ENCODE results near the gene TTC19. TPM values are rescaled to one million over a fixed set of nuclear protein-coding genes. Genes with fewer than 3 reads are reported as not detected.
"Not testable (repeated sequence)": the region's sequence is repeated elsewhere in the genome, so short reads cannot be mapped to it uniquely, and the experiment has no call there.

The TTC19 gene
- total RNA-seq, 2 experiments from 2014 or later: 18.8 to 20.8 TPM

DNA sequence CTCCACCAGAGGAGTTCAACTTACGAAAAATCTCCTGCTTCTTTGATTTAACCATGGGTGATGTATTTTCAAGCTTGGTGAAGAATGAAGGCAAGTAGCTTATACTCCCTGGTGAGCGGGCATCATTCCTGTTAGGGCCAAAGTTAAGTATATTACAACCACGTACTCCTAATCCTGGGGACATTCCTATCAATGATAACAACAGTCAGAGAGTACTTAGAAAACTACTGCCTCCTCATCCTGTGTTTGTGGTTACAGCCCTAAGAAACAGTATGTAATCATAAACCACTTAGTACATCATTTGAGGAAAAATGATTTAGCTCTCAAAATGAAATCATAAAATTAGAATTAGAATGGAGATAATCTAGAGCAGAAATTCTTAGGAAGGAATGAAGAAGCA is 47.3 kb downstream of the TTC19 start:
- DNase-seq: no peak
- CTCF ChIA-PET: interaction anchor here (0.6 kb wide), 1 partner anchor 38 kb away, joined by 3 read pairs; no protein-coding TSS in a partner anchor
- no peaks in the 10 kb centered on the region for H3K9me3 Mint-ChIP-seq
- peak overlapping the region; percentile 2 for H3K27ac Mint-ChIP-seq
- H3K4me3 Mint-ChIP-seq: no peak overlapping the region
- no peaks in the 10 kb centered on the region for H3K4me1 Mint-ChIP-seq (ENCODE audit: low read depth)
- intact Hi-C loops (cut with micrococcal nuclease): no loop called here
- no peaks in the 10 kb centered on the region for H3K27me3 Mint-ChIP-seq (ENCODE audit: low read depth)
- peaks cover 30% of the 10 kb centered on the region for H3K36me3 Mint-ChIP-seq (ENCODE audit: low read depth)

- Mint-ChIP-seq H3K4me3 (no peak overlapping the region), H3K36me3 (ENCODE audit: low read depth) (peaks cover 36% of the 10 kb centered on the region), H3K9me3 (peaks cover 1% of the 10 kb centered on the region), H3K27ac (no peak overlapping the region), H3K4me1 (ENCODE audit: low read depth) (peaks cover 2% of the 10 kb centered on the region), H3K27me3 (ENCODE audit: low read depth) (no peaks in the 10 kb centered on the region)
- intact Hi-C loops (cut with micrococcal nuclease): no loop called here
- CTCF ChIA-PET: no interaction called here
- DNase-seq: no peak
Measured at GRCh38 chr17:16048811-16049449, 49.3 kb downstream of the TTC19 start.

GRCh38 chr17:16050844-16051243 is 51.2 kb downstream of the TTC19 start:
- Mint-ChIP-seq H3K27me3 (ENCODE audit: low read depth) (no peaks in the 10 kb centered on the region), H3K36me3 (ENCODE audit: low read depth) (peaks cover 50% of the 10 kb centered on the region), H3K4me1 (ENCODE audit: low read depth) (peaks cover 2% of the 10 kb centered on the region), H3K4me3 (no peak overlapping the region), H3K27ac (no peak overlapping the region), H3K9me3 (peaks cover 1% of the 10 kb centered on the region)
- intact Hi-C loops (cut with micrococcal nuclease): no loop called here
- CTCF ChIA-PET: no interaction called here
- no peak for DNase-seq

DNA sequence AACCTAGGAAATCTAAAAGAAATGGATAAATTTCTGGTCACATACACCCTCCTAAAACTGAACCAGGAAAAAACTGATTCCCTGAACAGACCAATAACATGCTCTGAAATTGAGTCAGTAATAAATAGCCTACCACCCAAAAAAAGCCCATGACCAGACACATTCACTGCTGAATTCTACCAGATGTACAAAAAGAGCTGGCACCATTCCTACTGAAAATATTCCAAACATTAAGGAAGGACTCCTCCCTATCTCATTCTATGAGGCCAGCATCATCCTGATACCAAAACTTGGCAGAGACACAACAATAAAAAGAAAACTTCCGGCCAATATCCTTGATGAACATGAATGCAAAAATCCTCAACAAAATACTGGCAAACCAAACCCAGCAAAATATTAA is 52.9 kb downstream of the TTC19 start:
- Mint-ChIP-seq H3K4me3 (no peak overlapping the region), H3K27me3 (ENCODE audit: low read depth) (no peaks in the 10 kb centered on the region), H3K9me3 (peaks cover 1% of the 10 kb centered on the region), H3K36me3 (ENCODE audit: low read depth) (peaks cover 52% of the 10 kb centered on the region), H3K27ac (no peak overlapping the region), H3K4me1 (ENCODE audit: low read depth) (peaks cover 2% of the 10 kb centered on the region)
- CTCF ChIA-PET: no interaction called here
- intact Hi-C loops (cut with micrococcal nuclease): no loop called here
- DNase-seq: no peak

- H3K4me3 Mint-ChIP-seq; DNase-seq; H3K9me3 Mint-ChIP-seq; H3K27me3 Mint-ChIP-seq (ENCODE audit: low read depth); H3K4me1 Mint-ChIP-seq (ENCODE audit: low read depth); CTCF ChIA-PET; H3K27ac Mint-ChIP-seq; intact Hi-C loops (cut with micrococcal nuclease): not testable (repeated sequence)
- H3K36me3 Mint-ChIP-seq (ENCODE audit: low read depth): peaks cover 59% of the 10 kb centered on the region
Measured at GRCh38 chr17:16055139-16055538, 55.5 kb downstream of the TTC19 start.

GRCh38 chr17:16061631-16062030 is 62.0 kb downstream of the TTC19 start:
- intact Hi-C loops (cut with micrococcal nuclease): no loop called here
- H3K27ac Mint-ChIP-seq: no peak overlapping the region
- CTCF ChIA-PET: no interaction called here
- DNase-seq: no peak
- H3K9me3 Mint-ChIP-seq: no peaks in the 10 kb centered on the region
- H3K27me3 Mint-ChIP-seq (ENCODE audit: low read depth): no peaks in the 10 kb centered on the region
- peaks cover 37% of the 10 kb centered on the region for H3K36me3 Mint-ChIP-seq (ENCODE audit: low read depth)
- no peak overlapping the region for H3K4me3 Mint-ChIP-seq
- peaks cover 3% of the 10 kb centered on the region for H3K4me1 Mint-ChIP-seq (ENCODE audit: low read depth)

GRCh38 chr17:16066125-16066524 is 66.5 kb downstream of the TTC19 start:
- intact Hi-C loops (cut with micrococcal nuclease): no loop called here
- H3K27ac Mint-ChIP-seq: no peak overlapping the region
- CTCF ChIA-PET: interaction anchor here (0.6 kb wide), 1 partner anchor 68 kb away, joined by 3 read pairs; no protein-coding TSS in a partner anchor
- peaks cover 46% of the 10 kb centered on the region for H3K36me3 Mint-ChIP-seq (ENCODE audit: low read depth)
- no peaks in the 10 kb centered on the region for H3K9me3 Mint-ChIP-seq
- no peaks in the 10 kb centered on the region for H3K27me3 Mint-ChIP-seq (ENCODE audit: low read depth)
- H3K4me1 Mint-ChIP-seq (ENCODE audit: low read depth): peaks cover 17% of the 10 kb centered on the region
- DNase-seq: no peak
- H3K4me3 Mint-ChIP-seq: no peak overlapping the region

DNA sequence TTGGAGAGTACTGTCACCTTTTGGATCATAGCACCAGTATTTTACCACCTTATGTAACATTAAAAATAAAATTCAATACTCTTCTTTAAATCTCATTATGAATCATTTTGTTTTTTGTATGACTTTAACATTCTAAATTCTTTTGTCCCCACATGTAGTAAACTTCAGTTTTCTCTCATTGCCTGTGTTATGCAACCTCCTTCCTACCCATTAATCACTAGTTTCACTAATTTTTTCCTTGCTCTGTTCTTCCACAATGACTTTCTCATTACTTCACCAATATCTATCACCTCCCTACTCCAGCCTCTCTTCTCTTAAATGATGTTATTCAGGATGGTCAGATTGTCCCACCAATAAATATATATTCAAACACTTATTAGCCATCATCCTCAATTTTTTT is 68.7 kb downstream of the TTC19 start:
- Mint-ChIP-seq H3K27ac (no peak overlapping the region), H3K27me3 (ENCODE audit: low read depth) (no peaks in the 10 kb centered on the region), H3K36me3 (ENCODE audit: low read depth) (peaks cover 36% of the 10 kb centered on the region), H3K4me3 (no peak overlapping the region), H3K9me3 (no peaks in the 10 kb centered on the region), H3K4me1 (ENCODE audit: low read depth) (peaks cover 17% of the 10 kb centered on the region)
- CTCF ChIA-PET: no interaction called here
- DNase-seq: no peak
- intact Hi-C loops (cut with micrococcal nuclease): loop anchor here (1.0 kb wide), 1 partner anchor 40 kb away; no protein-coding TSS in a partner anchor

DNA sequence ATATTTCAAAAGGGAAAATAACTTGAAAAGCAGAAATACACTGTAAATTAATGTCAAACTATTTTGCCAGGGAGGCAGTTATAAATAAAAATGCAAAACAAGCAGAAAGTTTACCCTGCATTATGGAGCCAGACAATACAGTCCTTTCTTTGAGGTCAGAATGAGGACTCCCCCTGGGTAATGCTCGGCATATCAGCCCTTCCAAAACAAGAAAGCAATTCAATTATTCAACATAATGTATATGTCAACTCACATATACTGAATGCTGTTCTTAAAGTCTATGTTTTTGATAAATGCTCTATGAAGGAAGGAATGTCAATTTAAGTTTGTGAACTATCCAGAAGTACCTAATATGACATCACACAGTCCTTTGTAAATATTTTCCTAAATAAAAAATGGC is 72.4 kb downstream of the TTC19 start:
- no peak overlapping the region for H3K4me3 Mint-ChIP-seq
- intact Hi-C loops (cut with micrococcal nuclease): no loop called here
- peaks cover 29% of the 10 kb centered on the region for H3K36me3 Mint-ChIP-seq (ENCODE audit: low read depth)
- no peaks in the 10 kb centered on the region for H3K9me3 Mint-ChIP-seq
- H3K27me3 Mint-ChIP-seq (ENCODE audit: low read depth): no peaks in the 10 kb centered on the region
- CTCF ChIA-PET: no interaction called here
- DNase-seq: no peak
- no peak overlapping the region for H3K27ac Mint-ChIP-seq
- peaks cover 14% of the 10 kb centered on the region for H3K4me1 Mint-ChIP-seq (ENCODE audit: low read depth)

DNA sequence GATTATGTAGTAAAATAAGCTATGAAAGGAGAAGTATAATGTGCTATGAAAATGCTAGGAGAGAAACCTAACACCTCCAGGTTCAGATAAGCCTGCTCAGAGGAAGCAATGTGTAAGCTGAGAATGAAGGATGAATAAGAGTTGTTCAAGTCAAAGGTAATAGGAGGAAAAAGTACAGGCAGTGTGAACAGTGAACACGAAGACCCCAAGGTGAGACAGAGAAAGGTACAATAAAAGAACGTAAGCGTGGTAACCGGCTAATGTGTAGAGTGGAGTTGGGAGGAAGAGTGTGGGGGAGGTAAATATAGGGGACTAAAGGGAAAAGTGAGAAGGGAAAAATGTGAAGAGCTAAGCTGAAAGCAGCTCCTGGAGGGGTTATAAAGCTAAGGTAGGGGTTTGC is 74.2 kb downstream of the TTC19 start:
- Mint-ChIP-seq H3K36me3 (ENCODE audit: low read depth) (peaks cover 27% of the 10 kb centered on the region), H3K4me3 (no peak overlapping the region), H3K4me1 (ENCODE audit: low read depth) (peaks cover 3% of the 10 kb centered on the region), H3K9me3 (no peaks in the 10 kb centered on the region), H3K27me3 (ENCODE audit: low read depth) (no peaks in the 10 kb centered on the region), H3K27ac (no peak overlapping the region)
- CTCF ChIA-PET: interaction anchor here (1.4 kb wide), 1 partner anchor 14 kb away, joined by 3 read pairs; no protein-coding TSS in a partner anchor
- no peak for DNase-seq
- intact Hi-C loops (cut with micrococcal nuclease): no loop called here

- Mint-ChIP-seq H3K4me1 (ENCODE audit: low read depth) (no peaks in the 10 kb centered on the region), H3K9me3 (no peaks in the 10 kb centered on the region), H3K27me3 (ENCODE audit: low read depth) (no peaks in the 10 kb centered on the region), H3K36me3 (ENCODE audit: low read depth) (peaks cover 26% of the 10 kb centered on the region), H3K4me3 (no peak overlapping the region), H3K27ac (no peak overlapping the region)
- no peak for DNase-seq
- intact Hi-C loops (cut with micrococcal nuclease): no loop called here
- CTCF ChIA-PET: interaction anchor here (1.4 kb wide), 1 partner anchor 15 kb away, joined by 3 read pairs; no protein-coding TSS in a partner anchor
Measured at GRCh38 chr17:16074423-16074822, 74.8 kb downstream of the TTC19 start.

DNA sequence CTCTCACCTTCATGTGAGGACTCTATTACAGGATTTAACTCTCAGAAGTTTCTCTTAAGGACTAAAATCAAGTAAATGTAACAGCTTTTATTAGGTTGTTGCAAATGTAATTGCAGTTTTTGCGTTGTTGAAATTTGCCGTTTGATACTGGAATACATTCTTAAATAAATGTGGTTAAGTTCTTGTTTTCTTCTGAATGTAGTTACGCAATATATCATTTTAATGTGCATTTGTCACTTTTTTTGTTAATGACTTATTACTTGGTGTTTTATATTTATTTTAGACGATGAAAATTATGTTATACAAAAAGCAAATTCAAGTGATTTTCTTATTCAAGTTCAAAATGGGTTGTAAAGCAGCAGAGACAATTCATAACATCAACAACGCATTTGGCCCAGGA is 76.3 kb downstream of the TTC19 start:
- Mint-ChIP-seq H3K27me3 (ENCODE audit: low read depth) (no peaks in the 10 kb centered on the region), H3K4me3 (no peak overlapping the region), H3K4me1 (ENCODE audit: low read depth) (peaks cover 2% of the 10 kb centered on the region), H3K9me3 (no peaks in the 10 kb centered on the region), H3K36me3 (ENCODE audit: low read depth) (peaks cover 20% of the 10 kb centered on the region), H3K27ac (no peak overlapping the region)
- no peak for DNase-seq
- intact Hi-C loops (cut with micrococcal nuclease): no loop called here
- CTCF ChIA-PET: no interaction called here
